ENCODE measurements around the gene OAT. TPM values are rescaled to one million over a fixed set of nuclear protein-coding genes. Genes with fewer than 3 reads are reported as not detected.

OAT gene
- total and polyA plus RNA-seq, 7 experiments from 2014 or later, result 29.6 to 80.0 (median 44.6) TPM

- peaks cover 4 to 5% of the 10 kb centered on the region in 2 donors for H3K4me1 ChIP-seq (ENCODE audit: control insufficient read depth in 2 of 2, insufficient read depth in 2 of 2, low read length in 2 of 2)
- H3K36me3 ChIP-seq (ENCODE audit: control insufficient read depth in 2 of 3, insufficient read depth in 3 of 3, low read length in 3 of 3), result no peaks in the 10 kb centered on the region
- H3K27me3 Mint-ChIP-seq, result peaks cover 24 to 38% (median 33%) of the 10 kb centered on the region in 5 donors
- no peak overlapping the region for H3K27ac Mint-ChIP-seq
- H3K4me3 Mint-ChIP-seq, result no peak overlapping the region
- H3K27ac ChIP-seq (ENCODE audit: low read depth, low read length), result no peak overlapping the region
- intact Hi-C loops (cut with micrococcal nuclease), result loop anchor here in 1 of 2 donors (10.0 kb wide), 1 partner anchor 149 kb away; no protein-coding TSS in a partner anchor
- peaks cover 0 to 2% (median 0%) of the 10 kb centered on the region in 11 donors for H3K9me3 Mint-ChIP-seq
- no peak overlapping the region for H3K4me3 ChIP-seq (ENCODE audit: low read length)
- H3K4me1 Mint-ChIP-seq, result peaks cover 0 to 7% (median 0%) of the 10 kb centered on the region in 7 donors
- no peaks in the 10 kb centered on the region for H3K27me3 ChIP-seq (ENCODE audit: control insufficient read depth in 2 of 2, insufficient read depth in 2 of 2, low read length in 2 of 2)
- H3K9me3 ChIP-seq (ENCODE audit: control insufficient read depth in 2 of 3, low read length in 3 of 3), result no peaks in the 10 kb centered on the region
- ChIA-PET CTCF (interaction anchor here (1.5 kb wide), 1 partner anchor 390 kb away, joined by 4 read pairs; no protein-coding TSS in a partner anchor), POLR2A (no interaction called here)
- H3K36me3 Mint-ChIP-seq, result peaks cover 0 to 4% (median 0%) of the 10 kb centered on the region in 5 donors
- ATAC-seq (no peak), DNase-seq (no peak)
These were observed 34.6 kb downstream of the OAT start for GRCh38 chr10:124384172-124384571.

GRCh38 chr10:124383496-124383895 lies 35.2 kb downstream of the OAT start:
- Histone ChIP-seq H3K27ac (ENCODE audit: low read depth, low read length) (no peak overlapping the region), H3K36me3 (ENCODE audit: control insufficient read depth in 2 of 3, insufficient read depth in 3 of 3, low read length in 3 of 3) (no peaks in the 10 kb centered on the region), H3K9me3 (ENCODE audit: control insufficient read depth in 2 of 3, low read length in 3 of 3) (no peaks in the 10 kb centered on the region), H3K4me1 (ENCODE audit: control insufficient read depth in 2 of 2, insufficient read depth in 2 of 2, low read length in 2 of 2) (peaks cover 1% of the 10 kb centered on the region in 2 donors), H3K4me3 (ENCODE audit: low read length) (no peak overlapping the region), H3K27me3 (ENCODE audit: control insufficient read depth in 2 of 2, insufficient read depth in 2 of 2, low read length in 2 of 2) (no peaks in the 10 kb centered on the region)
- H3K27me3 Mint-ChIP-seq, result peaks cover 28 to 45% (median 38%) of the 10 kb centered on the region in 5 donors
- peaks cover 0 to 2% (median 0%) of the 10 kb centered on the region in 11 donors for H3K9me3 Mint-ChIP-seq
- ChIA-PET POLR2A (no interaction called here), CTCF (interaction anchor here (0.6 to 1.5 kb wide), 3 partner anchors 17 to 389 kb away, joined by 4 to 5 read pairs (median 4); no protein-coding TSS in a partner anchor)
- ATAC-seq (no peak), DNase-seq (no peak)
- peaks cover 0 to 7% (median 0%) of the 10 kb centered on the region in 7 donors for H3K4me1 Mint-ChIP-seq
- intact Hi-C loops (cut with micrococcal nuclease), result loop anchor here in 1 of 2 donors (10.0 kb wide), 1 partner anchor 149 kb away; no protein-coding TSS in a partner anchor
- no peak overlapping the region for H3K4me3 Mint-ChIP-seq
- H3K36me3 Mint-ChIP-seq, result peaks cover 0 to 4% (median 0%) of the 10 kb centered on the region in 5 donors
- H3K27ac Mint-ChIP-seq, result no peak overlapping the region

GRCh38 chr10:124381011-124381611 lies 37.6 kb downstream of the OAT start:
- Mint-ChIP-seq H3K27ac (no peak overlapping the region), H3K9me3 (peaks cover 0 to 2% (median 0%) of the 10 kb centered on the region in 11 donors), H3K27me3 (peaks cover 31 to 66% (median 42%) of the 10 kb centered on the region in 5 donors), H3K4me3 (no peak overlapping the region), H3K36me3 (peaks cover 0 to 4% (median 0%) of the 10 kb centered on the region in 5 donors), H3K4me1 (peaks cover 0 to 7% (median 0%) of the 10 kb centered on the region in 7 donors)
- Histone ChIP-seq H3K36me3 (ENCODE audit: control insufficient read depth in 2 of 3, insufficient read depth in 3 of 3, low read length in 3 of 3) (no peaks in the 10 kb centered on the region), H3K4me3 (ENCODE audit: low read length) (no peak overlapping the region), H3K27ac (ENCODE audit: low read depth, low read length) (no peak overlapping the region), H3K4me1 (ENCODE audit: control insufficient read depth in 2 of 2, insufficient read depth in 2 of 2, low read length in 2 of 2) (no peaks in the 10 kb centered on the region), H3K9me3 (ENCODE audit: control insufficient read depth in 2 of 3, low read length in 3 of 3) (no peaks in the 10 kb centered on the region), H3K27me3 (ENCODE audit: control insufficient read depth in 2 of 2, insufficient read depth in 2 of 2, low read length in 2 of 2) (no peaks in the 10 kb centered on the region)
- ChIA-PET POLR2A (no interaction called here), CTCF (interaction anchor here (1.6 kb wide), 1 partner anchor 8 kb away, joined by 3 read pairs; no protein-coding TSS in a partner anchor)
- DNase-seq, result no peak
- ATAC-seq, result no peak
- intact Hi-C loops (cut with micrococcal nuclease), result loop anchor here in 1 of 2 donors (10.0 kb wide), 1 partner anchor 146 kb away; no protein-coding TSS in a partner anchor

- Mint-ChIP-seq H3K27me3 (peaks cover 31 to 66% (median 42%) of the 10 kb centered on the region in 5 donors), H3K36me3 (peaks cover 0 to 4% (median 0%) of the 10 kb centered on the region in 5 donors), H3K27ac (peak overlapping the region in 1 of 9 donors; percentile 59), H3K4me1 (peaks cover 0 to 7% (median 0%) of the 10 kb centered on the region in 7 donors), H3K4me3 (no peak overlapping the region), H3K9me3 (peaks cover 0 to 2% (median 0%) of the 10 kb centered on the region in 11 donors)
- H3K36me3 ChIP-seq (ENCODE audit: control insufficient read depth in 2 of 3, insufficient read depth in 3 of 3, low read length in 3 of 3), result no peaks in the 10 kb centered on the region
- CTCF ChIA-PET, result interaction anchor here (1.6 kb wide), 1 partner anchor 9 kb away, joined by 3 read pairs; no protein-coding TSS in a partner anchor
- ATAC-seq (no peak), DNase-seq (no peak)
- POLR2A ChIA-PET, result no interaction called here
- intact Hi-C loops (cut with micrococcal nuclease), result loop anchor here in 1 of 2 donors (10.0 kb wide), 1 partner anchor 146 kb away; no protein-coding TSS in a partner anchor
- H3K4me1 ChIP-seq (ENCODE audit: control insufficient read depth in 2 of 2, insufficient read depth in 2 of 2, low read length in 2 of 2), result no peaks in the 10 kb centered on the region
- no peaks in the 10 kb centered on the region for H3K9me3 ChIP-seq (ENCODE audit: control insufficient read depth in 2 of 3, low read length in 3 of 3)
- H3K27me3 ChIP-seq (ENCODE audit: control insufficient read depth in 2 of 2, insufficient read depth in 2 of 2, low read length in 2 of 2), result no peaks in the 10 kb centered on the region
- H3K27ac ChIP-seq (ENCODE audit: low read depth, low read length), result no peak overlapping the region
- no peak overlapping the region for H3K4me3 ChIP-seq (ENCODE audit: low read length)
These were observed 38.3 kb downstream of the OAT start for GRCh38 chr10:124380256-124380995.

GRCh38 chr10:124379609-124380193 lies 39.0 kb downstream of the OAT start:
- POLR2A ChIA-PET, result no interaction called here

GRCh38 chr10:124378881-124379471 lies 39.7 kb downstream of the OAT start:
- ChIA-PET CTCF (no interaction called here), POLR2A (no interaction called here)
- no peaks in the 10 kb centered on the region for H3K27me3 ChIP-seq (ENCODE audit: control insufficient read depth in 2 of 2, insufficient read depth in 2 of 2, low read length in 2 of 2)

More at GRCh38 chr10:124379609-124380193, 39.0 kb downstream of the OAT start:
- intact Hi-C loops (cut with micrococcal nuclease), result loop anchor here in 1 of 2 donors (10.0 kb wide), 1 partner anchor 145 kb away; no protein-coding TSS in a partner anchor
- H3K4me1 ChIP-seq (ENCODE audit: control insufficient read depth in 2 of 2, insufficient read depth in 2 of 2, low read length in 2 of 2), result no peaks in the 10 kb centered on the region
- no peaks in the 10 kb centered on the region for H3K27me3 ChIP-seq (ENCODE audit: control insufficient read depth in 2 of 2, insufficient read depth in 2 of 2, low read length in 2 of 2)
- peaks cover 31 to 61% (median 42%) of the 10 kb centered on the region in 5 donors for H3K27me3 Mint-ChIP-seq
- no peaks in the 10 kb centered on the region for H3K9me3 ChIP-seq (ENCODE audit: control insufficient read depth in 2 of 3, low read length in 3 of 3)
- peaks cover 0 to 6% (median 0%) of the 10 kb centered on the region in 7 donors for H3K4me1 Mint-ChIP-seq
- peak overlapping the region in 1 of 9 donors; percentile 59 for H3K27ac Mint-ChIP-seq
- H3K4me3 Mint-ChIP-seq, result no peak overlapping the region
- CTCF ChIA-PET, result interaction anchor here (1.6 kb wide), 1 partner anchor 9 kb away, joined by 3 read pairs; no protein-coding TSS in a partner anchor
- H3K36me3 ChIP-seq (ENCODE audit: control insufficient read depth in 2 of 3, insufficient read depth in 3 of 3, low read length in 3 of 3), result no peaks in the 10 kb centered on the region
- H3K9me3 Mint-ChIP-seq, result peaks cover 0 to 2% (median 0%) of the 10 kb centered on the region in 11 donors
- H3K36me3 Mint-ChIP-seq, result peaks cover 0 to 4% (median 0%) of the 10 kb centered on the region in 5 donors
- no peak overlapping the region for H3K4me3 ChIP-seq (ENCODE audit: low read length)
- DNase-seq, result no peak
- no peak for ATAC-seq
- H3K27ac ChIP-seq (ENCODE audit: low read depth, low read length), result no peak overlapping the region

More at GRCh38 chr10:124378881-124379471, 39.7 kb downstream of the OAT start:
- H3K27ac ChIP-seq (ENCODE audit: low read depth, low read length), result no peak overlapping the region
- Mint-ChIP-seq H3K27ac (no peak overlapping the region), H3K4me1 (peaks cover 0 to 6% (median 0%) of the 10 kb centered on the region in 7 donors), H3K9me3 (peaks cover 0 to 2% (median 0%) of the 10 kb centered on the region in 11 donors), H3K27me3 (peaks cover 31 to 59% (median 42%) of the 10 kb centered on the region in 5 donors), H3K36me3 (peaks cover 0 to 4% (median 0%) of the 10 kb centered on the region in 5 donors), H3K4me3 (no peak overlapping the region)
- no peak for ATAC-seq
- intact Hi-C loops (cut with micrococcal nuclease), result no loop called here
- no peaks in the 10 kb centered on the region for H3K4me1 ChIP-seq (ENCODE audit: control insufficient read depth in 2 of 2, insufficient read depth in 2 of 2, low read length in 2 of 2)
- H3K4me3 ChIP-seq (ENCODE audit: low read length), result no peak overlapping the region
- no peak for DNase-seq
- H3K9me3 ChIP-seq (ENCODE audit: control insufficient read depth in 2 of 3, low read length in 3 of 3), result no peaks in the 10 kb centered on the region
- no peaks in the 10 kb centered on the region for H3K36me3 ChIP-seq (ENCODE audit: control insufficient read depth in 2 of 3, insufficient read depth in 3 of 3, low read length in 3 of 3)

Data from naive thymus-derived CD4-positive, alpha-beta T cell (primary cell).